CD4-positive, alpha-beta T cell (primary cell): Measurements from ENCODE around the gene TLL1. TPM values are rescaled to one million over a fixed set of nuclear protein-coding genes. Genes with fewer than 3 reads are reported as not detected.

ENCODE experiments used
- ATAC-seq: fragments of 200-7000 bp; cut with Tn5 transposase; one replicate; pipeline ENCODE4 v1.10.0; 2022; ENCODE audit warnings: mild to moderate bottlenecking; ENCODE audit not compliant: poor library complexity
- CTCF ChIA-PET: fragments of 350-600 bp; sonication (Branson Sonifier 250); formaldehyde crosslinking; loops from one replicate; lab custom pipeline; 2021; ENCODE audit warnings: antibody characterized with exemption, inconsistent platforms; lab: Charles Lee
- POLR2A ChIA-PET: fragments of 350-600 bp; sonication (Branson Sonifier 250); formaldehyde crosslinking; loops from one replicate; lab custom pipeline; 2021; ENCODE audit warnings: antibody characterized with exemption, inconsistent platforms; lab: Charles Lee
- DNase-seq, 14 experiments: peaks; one replicate each; pipeline ENCODE4 v3.0.0-alpha.2; 2013 to 2020; ENCODE audit warnings: mixed read lengths in 2 of 14
- H3K27ac ChIP-seq, 2 donors: one replicate each; pipeline versions ENCODE4 v1.5.1 to v1.7.0; 2013; ENCODE audit warnings: low read length in 2 of 2, low read depth in 1 of 2, mild to moderate bottlenecking in 1 of 2
- H3K27me3 ChIP-seq, 2 experiments: 1 replicate in 1 of 2; 2 replicates in 1 of 2; pipeline versions ENCODE4 v1.6.1 to v1.7.0; 2013; ENCODE audit warnings: low read length in 2 of 2, control low read depth in 1 of 2, mild to moderate bottlenecking in 1 of 2, moderate library complexity in 1 of 2; ENCODE audit not compliant: insufficient read depth in 2 of 2, control insufficient read depth in 1 of 2
- H3K36me3 ChIP-seq: one replicate; pipeline ENCODE4 v1.6.1; 2013; ENCODE audit warnings: low read length, control low read depth; ENCODE audit not compliant: insufficient read depth
- H3K4me1 ChIP-seq: one replicate; pipeline ENCODE4 v1.6.1; 2013; ENCODE audit warnings: low read length, control low read depth; ENCODE audit not compliant: insufficient read depth
- H3K4me3 ChIP-seq: one replicate; pipeline ENCODE4 v1.5.1; 2013; ENCODE audit warnings: mild to moderate bottlenecking, low read length, moderate library complexity
- H3K9me3 ChIP-seq, 2 experiments: 1 replicate in 1 of 2; 2 replicates in 1 of 2; pipeline versions ENCODE4 v1.6.1 to v1.7.0; 2013; ENCODE audit warnings: low read length in 2 of 2, mild to moderate bottlenecking in 2 of 2, control low read depth in 1 of 2, moderate library complexity in 1 of 2; ENCODE audit not compliant: control insufficient read depth in 1 of 2, insufficient read depth in 1 of 2
- H3K27ac Mint-ChIP-seq: one replicate; pipeline ENCODE4 v1.8.0; 2020; ENCODE audit warnings: mixed read lengths
- H3K27me3 Mint-ChIP-seq: one replicate; pipeline ENCODE4 v1.8.0; 2021; ENCODE audit warnings: mixed read lengths
- H3K36me3 Mint-ChIP-seq: one replicate; pipeline ENCODE4 v1.8.0; 2021; ENCODE audit warnings: low read depth, mixed read lengths
- H3K4me1 Mint-ChIP-seq: one replicate; pipeline ENCODE4 v1.8.0; 2021; ENCODE audit warnings: low read depth, mixed read lengths
- H3K4me3 Mint-ChIP-seq: one replicate; pipeline ENCODE4 v1.8.0; 2020; ENCODE audit warnings: mild to moderate bottlenecking, mixed read lengths
- H3K9me3 Mint-ChIP-seq: one replicate; pipeline ENCODE4 v1.8.0; 2020; ENCODE audit warnings: mixed read lengths
- intact Hi-C, 2 experiments: fragments of 100-400 bp; cut with DNase I in 1 of 2; cut with micrococcal nuclease in 1 of 2; formaldehyde crosslinking; loops; one replicate each; pipeline versions ENCODE4 v1.15.1 to v1.9.0; 2023 to 2025; cut with DNase I, micrococcal nuclease
- total RNA-seq, 174 experiments: library from RNA in 2 of 174; stranded (reverse) in 2 of 174; gene quantifications; one replicate each; pipeline ENCODE4 v1.2.3 and lab custom pipeline; 2021 to 2026
- TF ChIP-seq, protein P1 (sequence below): fragments of 200-600 bp; IDR thresholded peaks from one replicate; pipeline ENCODE4 v1.8.0; 2022; ENCODE audit warnings: antibody characterized with exemption, mild to moderate bottlenecking

The TLL1 gene
- total RNA-seq, 2 experiments from 2014 or later: not detected

- H3K27me3 ChIP-seq: no peaks in the 10 kb centered on the region
- Mint-ChIP-seq H3K4me1 (no peaks in the 10 kb centered on the region), H3K36me3 (no peaks in the 10 kb centered on the region), H3K4me3 (no peak overlapping the region), H3K27me3 (no peaks in the 10 kb centered on the region), H3K9me3 (no peaks in the 10 kb centered on the region), H3K27ac (no peak overlapping the region)
- no peak overlapping the region for H3K4me3 ChIP-seq
- TF ChIP-seq, protein P1, sequence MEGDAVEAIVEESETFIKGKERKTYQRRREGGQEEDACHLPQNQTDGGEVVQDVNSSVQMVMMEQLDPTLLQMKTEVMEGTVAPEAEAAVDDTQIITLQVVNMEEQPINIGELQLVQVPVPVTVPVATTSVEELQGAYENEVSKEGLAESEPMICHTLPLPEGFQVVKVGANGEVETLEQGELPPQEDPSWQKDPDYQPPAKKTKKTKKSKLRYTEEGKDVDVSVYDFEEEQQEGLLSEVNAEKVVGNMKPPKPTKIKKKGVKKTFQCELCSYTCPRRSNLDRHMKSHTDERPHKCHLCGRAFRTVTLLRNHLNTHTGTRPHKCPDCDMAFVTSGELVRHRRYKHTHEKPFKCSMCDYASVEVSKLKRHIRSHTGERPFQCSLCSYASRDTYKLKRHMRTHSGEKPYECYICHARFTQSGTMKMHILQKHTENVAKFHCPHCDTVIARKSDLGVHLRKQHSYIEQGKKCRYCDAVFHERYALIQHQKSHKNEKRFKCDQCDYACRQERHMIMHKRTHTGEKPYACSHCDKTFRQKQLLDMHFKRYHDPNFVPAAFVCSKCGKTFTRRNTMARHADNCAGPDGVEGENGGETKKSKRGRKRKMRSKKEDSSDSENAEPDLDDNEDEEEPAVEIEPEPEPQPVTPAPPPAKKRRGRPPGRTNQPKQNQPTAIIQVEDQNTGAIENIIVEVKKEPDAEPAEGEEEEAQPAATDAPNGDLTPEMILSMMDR: no peak
- no peaks in the 10 kb centered on the region for H3K4me1 ChIP-seq
- ChIA-PET CTCF (interaction anchor here (0.6 kb wide), 1 partner anchor 1554 kb away, joined by 4 read pairs; no protein-coding TSS in a partner anchor), POLR2A (no interaction called here)
- DNase-seq: no peak
- ATAC-seq: no peak
- no peaks in the 10 kb centered on the region for H3K9me3 ChIP-seq
- intact Hi-C loops: no loop called here
- no peak overlapping the region for H3K27ac ChIP-seq
- no peaks in the 10 kb centered on the region for H3K36me3 ChIP-seq
Observed at GRCh38 chr4:165994701-165995100, 121.7 kb downstream of the TLL1 start.

GRCh38 chr4:166003811-166004210, 130.8 kb downstream of the TLL1 start:
- Mint-ChIP-seq H3K9me3 (peaks cover 4% of the 10 kb centered on the region), H3K27ac (no peak overlapping the region), H3K4me3 (no peak overlapping the region), H3K4me1 (no peaks in the 10 kb centered on the region), H3K27me3 (no peaks in the 10 kb centered on the region), H3K36me3 (no peaks in the 10 kb centered on the region)
- ATAC-seq: no peak
- Histone ChIP-seq H3K9me3 (no peaks in the 10 kb centered on the region), H3K27ac (no peak overlapping the region), H3K27me3 (no peaks in the 10 kb centered on the region), H3K36me3 (no peaks in the 10 kb centered on the region), H3K4me3 (no peak overlapping the region), H3K4me1 (no peaks in the 10 kb centered on the region)
- TF ChIP-seq, protein P1: no peak
- no peak for DNase-seq
- ChIA-PET CTCF (no interaction called here), POLR2A (no interaction called here)
- intact Hi-C loops: no loop called here

DNA sequence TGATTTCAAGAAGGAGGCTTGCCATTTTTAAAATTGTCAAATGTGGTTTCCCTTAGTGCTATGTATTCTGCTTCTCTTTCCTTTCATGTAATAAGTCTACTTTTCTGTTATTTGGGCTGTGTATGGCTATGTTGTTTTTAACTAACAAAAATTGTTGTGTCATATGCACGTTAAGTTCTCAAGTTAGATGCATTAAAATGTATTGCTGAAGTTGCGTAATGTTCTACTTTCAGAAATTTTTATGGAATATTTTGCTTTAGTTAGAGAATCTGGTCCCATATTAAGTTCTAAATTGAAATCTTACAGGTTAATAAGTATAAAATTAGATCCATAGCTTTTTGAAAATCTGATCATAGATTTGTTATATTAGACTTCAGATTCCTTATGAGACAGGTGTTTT, 133.2 kb downstream of the TLL1 start:
- TF ChIP-seq, protein P1: no peak
- ATAC-seq (no peak), DNase-seq (no peak)
- H3K36me3 Mint-ChIP-seq: no peaks in the 10 kb centered on the region
- Histone ChIP-seq H3K4me1 (no peaks in the 10 kb centered on the region), H3K27ac (no peak overlapping the region), H3K4me3 (no peak overlapping the region), H3K36me3 (no peaks in the 10 kb centered on the region), H3K9me3 (no peaks in the 10 kb centered on the region), H3K27me3 (no peaks in the 10 kb centered on the region)
- ChIA-PET POLR2A (no interaction called here), CTCF (no interaction called here)
- H3K9me3 Mint-ChIP-seq: peaks cover 5% of the 10 kb centered on the region
- no peaks in the 10 kb centered on the region for H3K27me3 Mint-ChIP-seq
- intact Hi-C loops: no loop called here
- H3K4me1 Mint-ChIP-seq: no peaks in the 10 kb centered on the region
- H3K4me3 Mint-ChIP-seq: no peak overlapping the region
- H3K27ac Mint-ChIP-seq: no peak overlapping the region
